GM20000 (cell line): ENCODE measurements around the gene CYSLTR2.

ENCODE experiments used
- DNase-seq: peaks from one replicate; pipeline ENCODE4 v3.0.0; 2012; ENCODE audit warnings: low spot score
- CTCF ChIP-seq: IDR thresholded peaks from 2 replicates; pipeline ENCODE4 v1.5.1; 2012; ENCODE audit warnings: mild to moderate bottlenecking, control low read depth; ENCODE audit errors: extremely low read depth, missing control alignments

Gene CYSLTR2

GRCh38 chr13:48737689-48738088 lies 84.0 kb downstream of the CYSLTR2 start:
- no peak for TF ChIP-seq CTCF
- DNase-seq = no peak

- DNase-seq = no peak
- no peak for TF ChIP-seq CTCF
These were observed 84.6 kb downstream of the CYSLTR2 start for GRCh38 chr13:48738311-48738710.

- TF ChIP-seq CTCF = no peak
These were observed 85.7 kb downstream of the CYSLTR2 start for GRCh38 chr13:48739386-48739964.

GRCh38 chr13:48741377-48741776 lies 87.6 kb downstream of the CYSLTR2 start:
- TF ChIP-seq CTCF = no peak
- no peak for DNase-seq

More at GRCh38 chr13:48739386-48739964, 85.7 kb downstream of the CYSLTR2 start:
- DNase-seq = no peak

- no peak for DNase-seq
- TF ChIP-seq CTCF = no peak
These were observed 93.1 kb downstream of the CYSLTR2 start for GRCh38 chr13:48746821-48747220.

- no peak for DNase-seq
- TF ChIP-seq CTCF = no peak
These were observed 95.0 kb downstream of the CYSLTR2 start for GRCh38 chr13:48748681-48749080.

GRCh38 chr13:48749144-48749543 lies 95.4 kb downstream of the CYSLTR2 start:
- no peak for TF ChIP-seq CTCF
- DNase-seq = no peak
